Activated T-helper 1 cell treated with anti-CD3 and anti-CD28 coated beads, Interleukin-12 subunit alpha, Interleukin-12 subunit beta, Interleukin-2, Interleukin-4 antibody, amounts not matched to agents 30 ng/mL and 10 ng/mL and 1 ng/mL, durations not matched to agents 14 hours and 24 hours and 36 hours (primary cell): Measurements from ENCODE around the gene IDH1. TPM values are rescaled to one million over a fixed set of nuclear protein-coding genes. Genes with fewer than 3 reads are reported as not detected.
"Not testable (repeated sequence)": the region's sequence is repeated elsewhere in the genome, so short reads cannot be mapped to it uniquely, and the experiment has no call there.

Experiments
- DNase-seq: peaks from one replicate; pipeline ENCODE4 v3.0.0; 2021; ENCODE audit warnings: low spot score
- H3K27ac Mint-ChIP-seq: one replicate; pipeline ENCODE4 v1.8.0; 2021; ENCODE audit warnings: mild to moderate bottlenecking, mixed read lengths
- H3K27me3 Mint-ChIP-seq: one replicate; pipeline ENCODE4 v1.8.0; 2022; ENCODE audit warnings: mild to moderate bottlenecking, moderate library complexity, mixed read lengths; ENCODE audit not compliant: insufficient read depth
- H3K36me3 Mint-ChIP-seq: one replicate; pipeline ENCODE4 v1.8.0; 2021; ENCODE audit warnings: low read depth, mixed read lengths
- H3K4me1 Mint-ChIP-seq: one replicate; pipeline ENCODE4 v1.8.0; 2021; ENCODE audit warnings: low read depth, mixed read lengths
- H3K4me3 Mint-ChIP-seq: one replicate; pipeline ENCODE4 v1.8.0; 2021; ENCODE audit warnings: mild to moderate bottlenecking, moderate library complexity, mixed read lengths
- H3K9me3 Mint-ChIP-seq: one replicate; pipeline ENCODE4 v1.8.0; 2021; ENCODE audit warnings: mixed read lengths
- intact Hi-C: fragments of 100-400 bp; cut with micrococcal nuclease; formaldehyde crosslinking; loops from one replicate; pipeline ENCODE4 v1.15.1; 2024
- total RNA-seq: library from RNA; stranded (reverse); gene quantifications from 2 replicates; pipeline ENCODE4 v1.2.3, GENCODE V29; 2022

The IDH1 gene
- total RNA-seq, 1 donor from 2014 or later: 23.9 TPM

DNA sequence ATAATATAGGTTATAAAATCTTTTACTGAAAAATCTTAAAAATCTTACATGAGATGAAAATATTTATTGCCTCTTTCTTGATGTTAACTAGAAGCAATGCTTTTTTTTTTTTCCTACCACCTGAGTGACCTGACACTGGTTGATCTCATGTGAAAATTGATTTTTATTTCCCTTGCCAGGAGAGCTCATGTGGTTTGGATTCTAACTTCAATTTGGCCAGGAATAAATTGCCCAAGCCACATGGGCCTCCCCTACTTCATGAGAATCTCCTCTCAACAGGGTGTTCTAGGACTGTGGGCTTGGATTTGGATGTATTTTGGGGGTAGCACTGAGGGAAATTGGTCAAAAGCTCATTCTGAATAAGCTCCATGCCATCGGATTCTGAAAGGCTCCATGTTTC lies 20.1 kb downstream of the IDH1 start:
- H3K27ac Mint-ChIP-seq: no peak overlapping the region
- DNase-seq: no peak
- peaks cover 16% of the 10 kb centered on the region for H3K9me3 Mint-ChIP-seq
- no peaks in the 10 kb centered on the region for H3K4me1 Mint-ChIP-seq
- intact Hi-C loops: no loop called here
- no peaks in the 10 kb centered on the region for H3K27me3 Mint-ChIP-seq
- no peak overlapping the region for H3K4me3 Mint-ChIP-seq
- peaks cover 29% of the 10 kb centered on the region for H3K36me3 Mint-ChIP-seq

DNA sequence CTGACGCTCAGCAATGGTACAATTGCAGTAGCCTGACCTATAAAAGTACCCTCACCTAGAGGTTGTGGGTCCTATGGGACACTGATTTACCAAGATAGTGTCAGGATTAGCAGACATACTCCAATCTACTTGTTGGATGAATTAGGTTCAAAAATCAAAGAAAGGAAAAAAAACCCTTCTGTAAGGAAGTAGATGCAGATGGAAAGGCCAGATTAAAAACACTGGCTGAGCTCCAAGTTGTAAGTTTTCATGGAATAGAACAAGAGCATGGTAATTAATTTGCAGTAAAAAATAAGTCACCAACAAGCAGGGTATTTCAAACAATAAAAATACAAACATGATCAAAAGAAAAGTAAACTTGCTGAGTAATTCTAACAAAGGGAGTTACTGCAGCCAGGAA lies 26.4 kb downstream of the IDH1 start:
- no peak overlapping the region for H3K4me3 Mint-ChIP-seq
- peaks cover 7% of the 10 kb centered on the region for H3K9me3 Mint-ChIP-seq
- peaks cover 2% of the 10 kb centered on the region for H3K27me3 Mint-ChIP-seq
- intact Hi-C loops: no loop called here
- no peaks in the 10 kb centered on the region for H3K4me1 Mint-ChIP-seq
- no peak overlapping the region for H3K27ac Mint-ChIP-seq
- no peak for DNase-seq
- H3K36me3 Mint-ChIP-seq: no peaks in the 10 kb centered on the region

DNA sequence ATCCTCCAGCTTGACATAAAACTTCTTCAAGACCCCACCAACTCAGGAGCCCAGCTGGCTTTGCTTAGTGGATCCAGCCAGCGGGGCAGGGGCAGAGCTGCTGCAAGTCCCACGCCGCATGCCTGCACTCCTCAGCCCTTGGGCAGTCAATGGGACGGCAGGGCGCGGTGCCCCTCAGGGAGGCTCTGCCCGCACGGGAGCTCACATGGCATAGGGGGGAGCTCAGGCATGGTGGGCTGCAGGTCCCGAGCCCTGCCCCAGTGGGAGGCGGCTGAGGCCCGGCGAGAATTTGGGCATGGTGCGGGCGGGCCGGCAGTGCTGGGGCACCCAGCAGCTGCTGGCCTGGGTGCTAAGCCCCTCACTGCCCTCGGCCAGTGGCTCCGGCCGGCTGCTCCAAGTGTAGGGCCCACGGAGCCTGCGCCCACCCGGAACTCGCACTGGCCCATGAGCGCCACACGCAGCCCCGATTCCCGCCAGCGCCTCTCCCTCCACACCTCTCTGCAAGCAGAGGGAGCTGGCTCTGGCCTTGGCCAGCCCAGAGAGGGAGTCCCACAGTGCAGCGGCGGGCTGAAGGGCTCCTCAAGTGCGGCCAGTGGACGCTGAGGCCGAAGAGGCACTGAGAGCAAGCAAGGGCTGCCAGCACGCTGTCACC lies 27.2 kb downstream of the IDH1 start:
- no peak overlapping the region for H3K27ac Mint-ChIP-seq
- no peak overlapping the region for H3K4me3 Mint-ChIP-seq
- intact Hi-C loops: no loop called here
- H3K4me1 Mint-ChIP-seq: no peaks in the 10 kb centered on the region
- no peaks in the 10 kb centered on the region for H3K36me3 Mint-ChIP-seq
- DNase-seq: no peak
- H3K9me3 Mint-ChIP-seq: peaks cover 7% of the 10 kb centered on the region
- H3K27me3 Mint-ChIP-seq: peaks cover 2% of the 10 kb centered on the region

DNA sequence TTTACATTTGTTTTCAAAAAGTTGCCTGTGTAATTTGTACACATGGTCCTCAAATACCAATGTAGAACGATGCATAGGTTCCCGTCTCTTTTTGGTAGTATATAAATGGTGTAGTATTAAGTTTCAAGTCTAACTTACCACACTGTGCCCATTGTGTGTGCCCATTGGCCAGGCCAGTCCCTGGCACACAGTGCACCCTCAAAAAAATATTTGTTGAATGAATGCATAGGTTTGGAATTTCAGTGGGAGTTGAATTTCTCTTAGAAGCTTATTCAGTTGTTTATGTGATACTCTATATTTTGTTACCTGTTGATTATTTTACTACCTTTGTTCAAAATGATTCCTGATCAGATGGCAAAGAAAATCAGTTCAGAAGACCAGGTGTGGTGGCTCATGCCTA lies 30.1 kb downstream of the IDH1 start:
- Mint-ChIP-seq H3K27me3 (peaks cover 4% of the 10 kb centered on the region), H3K9me3 (no peaks in the 10 kb centered on the region), H3K4me3 (no peak overlapping the region), H3K27ac (no peak overlapping the region), H3K36me3 (no peaks in the 10 kb centered on the region), H3K4me1 (no peaks in the 10 kb centered on the region)
- intact Hi-C loops: no loop called here
- DNase-seq: no peak

DNA sequence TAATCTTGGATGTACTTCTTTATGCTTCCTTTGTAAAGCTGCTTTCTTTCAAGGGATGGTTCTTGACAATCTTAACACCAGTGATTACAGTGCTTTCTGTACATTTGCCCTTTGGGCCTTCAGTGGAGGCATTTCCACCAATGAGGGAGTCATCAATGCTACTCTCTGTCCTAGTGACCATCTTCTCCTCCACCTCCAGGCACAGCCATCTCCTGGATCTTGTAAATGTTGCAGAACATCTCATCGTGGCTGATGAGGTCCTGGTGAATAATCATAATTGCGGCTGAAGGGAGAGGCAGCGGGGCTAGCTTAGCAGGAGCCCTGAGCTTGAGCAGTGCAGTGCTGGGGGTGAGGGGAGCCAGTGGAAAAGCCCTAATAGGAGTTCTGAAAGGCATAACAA lies 32.5 kb downstream of the IDH1 start:
- H3K4me3 Mint-ChIP-seq: no peak overlapping the region
- no peaks in the 10 kb centered on the region for H3K36me3 Mint-ChIP-seq
- intact Hi-C loops: no loop called here
- DNase-seq: no peak
- no peak overlapping the region for H3K27ac Mint-ChIP-seq
- peaks cover 4% of the 10 kb centered on the region for H3K27me3 Mint-ChIP-seq
- H3K9me3 Mint-ChIP-seq: no peaks in the 10 kb centered on the region
- no peaks in the 10 kb centered on the region for H3K4me1 Mint-ChIP-seq

DNA sequence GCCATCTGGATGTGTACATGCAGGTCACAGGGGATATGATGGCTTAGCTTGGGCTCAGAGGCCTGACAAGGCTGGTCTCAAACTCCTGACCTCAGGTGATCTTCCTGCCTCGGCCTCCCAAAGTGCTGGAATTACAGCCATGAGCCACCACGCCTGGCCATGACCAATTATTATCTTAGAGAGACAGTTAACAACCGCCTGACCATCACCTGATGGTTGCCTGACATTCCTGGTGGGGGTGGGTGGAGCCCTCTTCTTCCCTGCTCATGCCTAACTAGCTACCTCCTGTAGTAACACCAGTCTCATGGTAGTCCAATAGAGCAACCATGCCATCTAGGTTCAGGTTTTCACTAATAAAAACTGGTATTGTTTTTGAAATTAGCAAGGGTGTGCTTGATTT lies 33.0 kb downstream of the IDH1 start:
- H3K36me3 Mint-ChIP-seq, H3K4me3 Mint-ChIP-seq, intact Hi-C loops, H3K9me3 Mint-ChIP-seq, H3K27me3 Mint-ChIP-seq, DNase-seq, H3K4me1 Mint-ChIP-seq, H3K27ac Mint-ChIP-seq: not testable (repeated sequence)

DNA sequence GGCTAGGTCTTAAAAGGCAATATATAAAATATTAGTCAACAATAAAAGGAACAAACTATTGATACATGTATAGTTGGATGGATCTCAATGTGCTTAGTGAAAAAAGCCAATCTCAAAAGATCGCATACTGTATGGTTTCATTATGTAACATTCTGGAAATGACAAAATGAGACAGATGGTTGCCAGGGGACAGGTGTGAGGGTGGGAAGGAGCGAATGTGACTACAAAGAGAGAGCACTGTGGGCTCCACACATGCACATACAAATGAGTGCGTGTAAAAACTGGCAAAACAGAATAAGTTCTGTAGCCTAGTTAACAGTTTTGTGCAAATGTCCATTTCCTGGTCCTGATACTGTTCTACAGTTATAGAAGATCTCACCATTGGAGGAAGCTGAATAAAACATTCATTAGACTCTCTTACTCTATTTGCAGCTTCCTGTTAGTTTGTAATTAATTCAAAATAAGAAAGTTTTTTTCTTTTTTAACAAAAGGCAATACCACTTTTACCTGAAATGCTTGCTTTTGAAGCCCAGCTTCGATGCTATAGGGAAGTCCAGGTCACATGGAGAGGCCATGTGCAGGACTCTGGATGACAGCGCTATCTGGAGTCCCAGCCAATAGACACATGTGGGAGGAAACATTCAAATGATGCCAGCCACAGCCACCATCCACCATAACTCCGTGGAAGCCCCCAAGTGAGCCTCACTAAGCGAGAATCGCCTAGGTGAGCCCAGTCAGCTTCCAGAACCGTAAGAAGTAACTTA lies 44.0 kb downstream of the IDH1 start:
- Mint-ChIP-seq H3K4me1 (no peaks in the 10 kb centered on the region), H3K27ac (no peak overlapping the region), H3K27me3 (peaks cover 1% of the 10 kb centered on the region), H3K4me3 (no peak overlapping the region), H3K36me3 (no peaks in the 10 kb centered on the region), H3K9me3 (no peaks in the 10 kb centered on the region)
- DNase-seq: no peak
- intact Hi-C loops: no loop called here

DNA sequence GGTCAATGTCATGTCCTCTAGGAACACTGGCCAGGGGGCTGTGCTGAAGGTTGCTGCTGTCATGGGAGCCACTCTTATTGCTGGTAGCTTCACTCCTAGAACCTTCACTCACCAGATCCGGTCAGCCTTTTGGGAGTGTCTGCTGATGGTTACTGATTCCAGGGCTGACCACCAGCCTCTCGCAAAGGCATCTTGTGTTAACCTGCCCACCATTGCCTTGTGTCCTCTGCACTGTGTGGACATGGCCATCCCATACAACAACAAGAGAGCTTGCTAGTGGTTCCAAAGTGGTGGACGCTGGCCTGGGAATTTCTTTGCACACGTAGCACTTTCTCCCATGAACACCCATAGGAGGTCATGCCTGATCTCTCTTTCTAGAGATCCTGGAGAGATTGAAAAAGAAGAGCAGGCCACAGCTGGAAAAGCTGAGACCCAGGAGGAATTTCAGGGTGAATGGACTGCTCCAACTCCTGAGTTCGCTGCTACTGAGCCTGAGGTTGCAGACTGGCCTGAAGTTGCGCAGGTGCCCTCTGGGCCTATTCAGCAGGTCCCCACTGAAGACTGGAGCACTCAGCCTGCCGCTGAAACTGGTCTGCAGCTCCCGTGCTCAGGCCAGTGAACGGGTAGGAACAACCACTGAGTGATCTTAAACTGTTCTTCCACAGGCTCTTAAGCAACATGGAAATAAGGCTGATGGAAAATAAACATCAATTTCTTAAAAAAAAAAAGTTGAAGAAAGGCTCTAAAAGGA lies 46.4 kb downstream of the IDH1 start:
- Mint-ChIP-seq H3K9me3 (no peaks in the 10 kb centered on the region), H3K4me3 (no peak overlapping the region), H3K36me3 (no peaks in the 10 kb centered on the region), H3K27me3 (peaks cover 2% of the 10 kb centered on the region), H3K27ac (no peak overlapping the region), H3K4me1 (no peaks in the 10 kb centered on the region)
- intact Hi-C loops: no loop called here
- no peak for DNase-seq

DNA sequence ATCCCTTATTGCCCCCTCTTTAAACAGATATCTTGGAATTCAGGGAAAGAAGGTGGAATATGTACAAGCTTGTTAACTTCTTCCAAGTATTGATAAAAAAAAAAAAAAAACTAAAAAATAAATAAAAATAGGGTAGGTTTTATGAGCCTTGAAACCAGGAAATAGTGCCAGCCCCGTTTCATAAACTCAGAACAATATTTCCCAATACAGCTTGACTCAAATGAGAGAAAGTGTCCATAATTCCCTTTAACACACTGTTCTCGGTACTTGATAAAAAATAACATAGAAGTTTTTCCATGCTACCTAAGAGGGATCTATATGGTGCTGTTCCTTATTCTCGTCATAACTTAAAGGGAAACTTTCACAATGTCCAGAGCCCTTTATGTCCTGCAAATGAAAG lies 47.1 kb downstream of the IDH1 start:
- Mint-ChIP-seq H3K36me3 (no peaks in the 10 kb centered on the region), H3K27me3 (peaks cover 2% of the 10 kb centered on the region), H3K27ac (no peak overlapping the region), H3K4me1 (no peaks in the 10 kb centered on the region), H3K9me3 (no peaks in the 10 kb centered on the region), H3K4me3 (no peak overlapping the region)
- intact Hi-C loops: no loop called here
- no peak for DNase-seq

DNA sequence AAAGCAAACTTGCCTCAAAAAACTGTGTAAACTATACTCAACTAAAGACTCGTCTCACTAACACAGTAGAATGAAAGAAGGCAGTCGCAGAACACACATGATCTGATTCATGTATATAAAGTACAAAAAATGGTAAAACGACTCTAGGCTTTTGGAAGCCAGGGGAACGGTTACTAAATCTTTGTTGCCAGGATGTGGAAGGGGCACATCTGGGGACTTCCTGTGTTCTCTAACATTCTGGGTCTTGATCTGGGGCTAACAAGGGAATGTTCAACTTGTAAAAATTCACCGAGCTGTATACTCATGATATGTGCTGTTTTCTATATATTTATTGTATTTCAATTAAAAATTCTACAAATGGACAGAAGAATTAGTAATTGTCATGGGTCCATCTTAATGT lies 50.7 kb downstream of the IDH1 start:
- H3K36me3 Mint-ChIP-seq: no peaks in the 10 kb centered on the region
- no peaks in the 10 kb centered on the region for H3K9me3 Mint-ChIP-seq
- no peak overlapping the region for H3K4me3 Mint-ChIP-seq
- DNase-seq: no peak
- intact Hi-C loops: no loop called here
- peaks cover 4% of the 10 kb centered on the region for H3K27me3 Mint-ChIP-seq
- H3K27ac Mint-ChIP-seq: no peak overlapping the region
- H3K4me1 Mint-ChIP-seq: no peaks in the 10 kb centered on the region

DNA sequence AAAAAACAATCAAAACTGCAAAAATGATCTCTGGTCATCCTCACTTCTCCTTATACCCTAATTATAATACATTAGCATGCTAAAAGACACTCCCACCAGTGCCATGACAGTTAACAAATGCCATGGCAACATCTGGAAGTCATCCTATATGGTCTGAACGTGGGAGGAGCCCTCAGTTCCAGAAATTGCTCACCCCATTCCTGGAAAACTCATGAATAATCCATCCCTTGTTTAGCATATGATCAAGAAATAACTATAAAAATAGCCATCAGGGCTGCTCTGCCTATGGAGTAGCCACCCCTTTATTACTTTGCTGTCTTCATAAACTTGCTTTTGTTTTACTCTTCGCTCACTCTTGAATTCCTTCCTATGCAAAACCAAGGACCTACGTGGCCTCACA lies 59.3 kb downstream of the IDH1 start:
- no peak overlapping the region for H3K27ac Mint-ChIP-seq
- H3K9me3 Mint-ChIP-seq: no peaks in the 10 kb centered on the region
- intact Hi-C loops: no loop called here
- H3K4me1 Mint-ChIP-seq: no peaks in the 10 kb centered on the region
- DNase-seq: no peak
- H3K4me3 Mint-ChIP-seq: no peak overlapping the region
- no peaks in the 10 kb centered on the region for H3K36me3 Mint-ChIP-seq
- H3K27me3 Mint-ChIP-seq: peaks cover 9% of the 10 kb centered on the region

DNA sequence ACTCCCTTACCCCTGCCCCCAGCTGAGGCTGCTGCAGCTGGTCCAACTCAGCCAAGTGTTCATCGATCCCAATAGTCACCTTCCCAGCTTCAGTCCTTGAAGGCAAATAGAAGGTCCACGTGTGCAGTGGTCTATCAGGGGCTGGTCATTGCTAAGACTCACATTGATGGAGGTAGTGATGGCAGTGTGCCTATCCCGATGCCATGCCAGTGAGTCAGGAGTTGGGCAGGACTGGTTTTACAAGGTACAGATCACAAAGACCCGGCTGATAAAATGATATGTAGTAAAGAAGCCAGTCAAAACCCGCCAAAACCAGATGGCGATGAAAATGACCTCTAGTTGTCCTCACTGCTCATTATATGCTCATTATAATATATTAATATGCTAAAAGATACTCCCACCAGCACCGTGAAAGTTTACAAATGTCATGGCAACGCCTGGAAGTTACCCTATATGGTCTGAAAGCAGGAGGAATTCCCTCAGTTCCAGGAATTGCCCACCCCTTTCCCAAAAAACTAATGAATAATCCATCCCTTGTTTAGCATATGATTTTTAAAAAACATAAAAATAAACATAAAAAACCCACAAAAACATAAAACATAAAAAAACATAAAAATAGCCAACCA lies 62.1 kb downstream of the IDH1 start:
- Mint-ChIP-seq H3K27ac (no peak overlapping the region), H3K4me3 (no peak overlapping the region), H3K9me3 (no peaks in the 10 kb centered on the region), H3K36me3 (no peaks in the 10 kb centered on the region), H3K4me1 (no peaks in the 10 kb centered on the region), H3K27me3 (peaks cover 6% of the 10 kb centered on the region)
- intact Hi-C loops: no loop called here
- DNase-seq: no peak
